Right ventricle myocardium inferior (tissue), 1 donor: ENCODE data around the gene EFCAB7. TPM values are rescaled to one million over a fixed set of nuclear protein-coding genes. Genes with fewer than 3 reads are reported as not detected.

Experiments
- total RNA-seq: library from RNA; stranded (reverse); fragmentation: NEBNext Ultra II Directional; extraction: Animal tissue kit (Norgen Biotek cat#: 25700); gene quantifications from one replicate; pipeline ENCODE4 v1.2.1, GENCODE V29; 2021
- donor health status: DM: no; HTN: yes; CAD: no; lungs with severe emphysema.

EFCAB7 gene
- total RNA-seq, 1 donor from 2014 or later, result 9.0 TPM

Other genes starting within 250 kb of the EFCAB7 start
- 0.19 TPM for gene FOXD3, start 201.0 kb upstream of the EFCAB7 start, total RNA-seq
- 5.2 TPM for gene ALG6, start 155.9 kb upstream of the EFCAB7 start, total RNA-seq
- 9.3 TPM for gene ITGB3BP, start 300 bp upstream of the EFCAB7 start, total RNA-seq
- gene PGM1, start 69.9 kb downstream of the EFCAB7 start, total RNA-seq, result 281 TPM